Cortex of kidney (tissue), 1 donor: ENCODE results near the gene MAP2K2.
"Not testable (repeated sequence)": the region's sequence is repeated elsewhere in the genome, so short reads cannot be mapped to it uniquely, and the experiment has no call there.

Experiments
- DNase-seq: peaks from one replicate; lab custom pipeline; 2025; lab: John Stamatoyannopoulos, UW

MAP2K2 gene

GRCh38 chr19:4123615-4124568 is at the start of gene MAP2K2:
MAP2K2 (minus strand) TSS chr19:4124122; CDS start chr19:4123875, 247 bp downstream.
- DNase-seq: peak; percentile 86

DNA sequence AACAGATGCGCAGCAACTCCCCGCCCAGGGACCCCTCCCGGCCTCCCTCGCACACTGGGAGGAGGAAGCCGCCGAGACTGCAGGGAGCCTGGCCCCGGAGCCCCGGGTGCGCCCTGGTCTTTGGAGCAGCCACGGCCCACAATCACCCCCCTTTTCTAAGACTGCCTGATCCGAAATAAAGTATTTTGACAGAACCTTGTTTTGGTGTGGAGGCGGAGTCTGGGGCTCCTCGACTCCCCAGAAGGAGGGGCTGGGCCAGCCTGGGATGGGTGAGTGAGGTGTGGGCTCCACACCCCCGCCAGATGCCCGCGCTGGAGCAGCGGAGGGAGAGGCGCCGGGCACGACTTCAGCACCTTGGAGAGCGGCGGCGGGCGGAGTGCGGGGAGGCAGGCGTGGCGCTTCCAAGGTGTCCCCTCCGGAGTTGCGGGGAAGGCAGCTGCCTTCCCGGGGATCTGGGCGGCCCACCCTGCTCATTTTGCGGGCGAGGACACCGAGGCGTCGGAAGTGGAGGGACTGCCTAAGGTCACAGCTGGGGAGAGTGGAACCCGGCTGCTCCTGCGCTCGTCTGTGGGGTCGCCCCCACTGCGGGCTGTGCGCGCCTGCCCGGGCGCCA is 49.0 kb upstream of the MAP2K2 start:
- no peak for DNase-seq

DNA sequence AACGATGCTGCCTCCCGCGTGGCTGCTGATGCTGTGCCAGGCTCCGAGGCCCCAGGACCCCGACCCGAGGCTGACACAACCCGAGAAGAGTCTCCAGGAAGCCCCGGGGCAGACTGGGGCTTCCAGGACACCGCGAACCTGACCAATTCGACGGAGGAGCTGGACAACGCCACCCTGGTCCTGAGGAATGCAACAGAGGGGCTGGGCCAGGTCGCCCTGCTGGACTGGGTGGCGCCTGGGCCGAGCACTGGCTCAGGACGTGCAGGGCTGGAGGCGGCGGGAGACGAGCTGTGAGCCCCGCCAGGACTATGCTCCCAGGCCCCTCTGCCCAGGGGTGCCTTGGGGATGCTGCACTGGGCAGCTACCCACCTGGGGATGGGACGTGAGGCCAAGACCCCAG is 47.8 kb upstream of the MAP2K2 start:
- no peak for DNase-seq

- DNase-seq: no peak
Observed at GRCh38 chr19:4164262-4164661, 40.3 kb upstream of the MAP2K2 start.

DNA sequence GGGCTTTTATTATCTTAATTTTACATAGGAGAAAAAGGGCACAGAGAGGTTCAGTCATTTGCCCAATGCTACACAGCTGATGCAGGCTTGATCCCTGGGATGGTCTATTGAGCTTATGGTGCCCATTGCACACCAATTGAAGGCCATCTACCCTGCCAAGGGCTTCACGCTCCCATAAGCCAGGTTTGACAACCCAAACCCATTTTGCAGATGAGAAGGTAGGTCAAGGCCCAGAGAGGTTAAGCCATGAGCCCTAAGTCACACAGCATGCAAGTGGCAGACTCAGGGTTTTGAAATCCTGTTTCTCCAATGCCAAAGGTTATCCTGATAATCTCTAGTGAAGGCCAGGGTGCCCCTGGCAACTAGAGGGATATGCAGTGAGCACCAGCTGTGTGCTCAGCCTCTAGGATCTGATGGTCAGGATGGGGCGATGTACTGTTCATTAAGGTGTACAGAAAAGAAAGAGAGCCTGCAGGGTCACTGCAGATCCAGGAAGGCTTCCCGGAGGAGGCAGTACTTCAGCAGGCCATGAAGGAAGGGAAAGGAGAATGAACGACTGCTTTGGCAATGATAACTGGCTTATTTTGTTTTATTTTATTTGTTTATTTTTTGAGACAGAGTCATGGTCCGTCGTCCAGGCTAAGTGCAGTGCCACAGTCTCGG is 37.6 kb upstream of the MAP2K2 start:
- no peak for DNase-seq

DNA sequence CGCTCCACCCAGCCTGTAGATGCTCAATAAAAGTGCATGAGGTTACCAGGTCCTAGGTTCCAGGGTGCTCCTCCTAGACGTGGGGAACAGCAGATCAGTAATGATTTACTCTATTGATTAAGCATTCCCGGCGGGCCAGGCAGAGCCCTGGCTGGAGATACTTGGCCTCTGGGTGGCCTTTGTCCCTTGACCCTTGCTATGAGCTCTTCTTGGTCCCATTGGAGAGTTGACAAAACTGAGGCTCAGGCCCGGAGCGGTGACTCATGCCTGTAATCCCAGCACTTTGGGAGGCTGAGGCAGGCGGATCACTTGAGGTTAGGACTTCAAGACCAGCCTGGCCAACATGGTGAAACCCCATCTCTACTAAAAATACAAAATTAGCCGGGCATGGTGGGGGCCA is 34.0 kb upstream of the MAP2K2 start:
- not testable (repeated sequence) for DNase-seq

- no peak for DNase-seq
Observed at GRCh38 chr19:4157164-4157563, 33.2 kb upstream of the MAP2K2 start.

DNA sequence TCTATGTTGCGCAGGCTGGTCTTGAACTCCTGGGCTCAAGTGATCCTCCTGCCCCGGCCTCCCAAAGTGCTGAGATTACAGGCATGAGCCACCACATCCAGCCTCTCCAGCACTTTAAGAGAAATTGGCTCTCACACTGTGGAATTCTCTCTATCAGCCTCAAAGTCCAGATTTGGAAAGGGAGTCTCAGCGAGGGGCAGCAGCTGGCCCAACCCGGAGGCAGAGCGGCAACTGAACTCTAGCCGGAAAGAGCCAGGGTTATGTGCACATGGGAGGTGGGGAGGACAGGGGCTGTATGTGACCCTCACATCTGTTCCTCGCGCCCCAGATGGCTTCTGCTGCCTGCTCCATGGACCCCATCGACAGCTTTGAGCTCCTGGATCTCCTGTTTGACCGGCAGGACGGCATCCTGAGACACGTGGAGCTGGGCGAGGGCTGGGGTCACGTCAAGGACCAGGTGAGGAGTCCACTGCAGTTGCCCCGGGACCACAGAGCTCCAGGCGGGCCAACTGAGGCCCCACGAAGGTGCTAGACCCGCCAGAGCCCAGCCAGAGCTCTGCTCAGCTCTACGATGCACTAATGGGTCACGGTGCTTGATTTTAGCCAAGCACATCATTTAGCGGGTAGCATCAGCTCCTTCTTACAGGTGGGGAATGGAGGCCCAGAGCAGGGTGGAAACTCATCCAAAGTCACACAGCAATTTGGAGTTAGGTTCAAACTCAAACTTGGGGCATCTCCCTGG is 30.8 kb upstream of the MAP2K2 start:
- no peak for DNase-seq

DNA sequence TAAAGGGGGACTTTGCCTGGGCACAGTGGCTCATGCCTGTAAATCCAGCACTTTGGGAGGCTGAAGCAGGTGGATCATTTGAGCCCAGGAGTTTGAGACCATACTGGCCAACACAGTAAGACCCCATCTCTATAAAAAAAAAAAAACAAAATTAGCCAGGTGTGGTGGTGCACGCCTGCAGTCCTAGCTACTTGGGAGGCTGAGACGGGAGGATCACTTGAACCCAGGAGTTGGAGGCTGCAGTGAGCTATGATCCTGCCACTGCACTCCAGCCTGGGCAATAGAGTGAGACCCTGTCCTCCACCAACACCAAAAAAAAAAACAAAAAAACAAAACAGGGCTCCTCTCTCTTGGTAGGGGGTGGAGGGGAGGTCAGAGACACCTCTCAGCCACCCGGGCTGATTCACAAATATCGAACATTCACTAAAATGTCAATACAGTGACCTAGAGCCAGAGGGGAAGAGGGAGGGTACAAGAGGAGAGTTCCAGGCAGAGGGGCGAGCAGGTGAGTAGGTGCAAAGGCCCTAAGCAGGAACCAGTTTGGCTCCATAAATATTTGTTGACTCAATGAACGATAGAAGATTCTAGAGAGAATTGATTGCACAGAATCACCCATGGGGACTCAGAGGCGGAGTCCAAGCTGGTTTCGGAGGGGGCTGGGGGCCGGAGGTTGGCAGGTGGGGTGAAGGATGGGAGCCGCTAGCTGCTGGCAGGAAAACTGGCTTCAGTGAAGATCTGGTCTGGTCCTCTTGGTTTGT is 28.5 kb upstream of the MAP2K2 start:
- DNase-seq: no peak

DNA sequence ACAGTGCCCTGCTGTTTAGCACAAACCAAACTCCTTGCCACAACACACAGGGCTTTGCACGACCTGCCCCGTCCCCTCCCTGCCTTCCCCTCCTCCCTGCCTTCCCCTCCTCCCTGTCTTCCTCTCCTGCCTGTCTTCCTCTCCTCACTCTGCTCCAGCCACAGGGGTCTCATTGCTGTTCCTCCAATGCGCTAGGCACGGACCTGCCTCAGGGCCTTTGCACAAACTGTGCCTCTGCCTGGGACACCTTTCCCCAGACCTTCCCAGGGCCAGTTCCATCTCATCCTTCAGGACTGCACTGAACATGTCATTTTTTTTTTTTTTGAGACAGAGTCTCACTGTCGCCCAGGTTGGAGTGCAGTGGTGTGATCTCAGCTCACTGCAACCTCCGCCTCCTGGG is 27.7 kb upstream of the MAP2K2 start:
- DNase-seq: no peak

DNA sequence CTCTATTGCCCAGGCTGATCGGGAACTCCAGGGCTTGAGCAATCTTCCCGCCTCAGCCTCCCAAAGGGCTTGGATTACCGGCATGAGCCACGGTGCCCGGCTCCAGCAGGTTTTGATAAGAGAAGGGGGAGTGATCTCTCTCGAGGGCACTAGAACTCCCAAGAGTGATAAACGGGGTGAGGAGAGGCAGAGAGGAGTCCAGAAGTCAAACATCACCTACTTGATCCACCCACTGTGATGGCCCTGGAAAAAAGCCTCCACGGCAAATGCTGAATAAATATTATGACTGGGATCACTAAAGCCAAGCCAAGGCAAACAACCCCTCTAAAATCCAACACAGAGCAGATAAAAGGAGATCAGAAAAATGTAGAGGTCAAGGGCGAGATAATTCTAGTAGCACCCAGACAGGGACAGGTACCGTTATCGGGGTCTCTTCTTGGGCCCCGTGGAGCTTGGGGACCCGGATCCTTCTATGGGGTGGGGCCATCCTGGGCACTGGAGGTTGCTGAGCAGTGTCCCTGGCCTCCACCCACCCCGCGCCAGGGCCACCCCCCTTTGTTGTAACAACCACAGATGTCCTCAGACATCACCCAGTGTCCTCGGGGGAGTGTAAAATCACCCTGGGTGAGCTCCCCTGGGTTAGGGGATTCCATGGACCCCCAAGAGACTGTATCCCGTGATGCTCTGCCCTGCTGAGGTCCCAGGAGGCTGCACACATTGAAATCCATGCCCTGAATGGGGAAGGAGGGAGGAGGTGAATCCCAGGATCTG is 25.8 kb upstream of the MAP2K2 start:
- DNase-seq: no peak

- no peak for DNase-seq
Observed at GRCh38 chr19:4144666-4145249, 20.8 kb upstream of the MAP2K2 start.

DNA sequence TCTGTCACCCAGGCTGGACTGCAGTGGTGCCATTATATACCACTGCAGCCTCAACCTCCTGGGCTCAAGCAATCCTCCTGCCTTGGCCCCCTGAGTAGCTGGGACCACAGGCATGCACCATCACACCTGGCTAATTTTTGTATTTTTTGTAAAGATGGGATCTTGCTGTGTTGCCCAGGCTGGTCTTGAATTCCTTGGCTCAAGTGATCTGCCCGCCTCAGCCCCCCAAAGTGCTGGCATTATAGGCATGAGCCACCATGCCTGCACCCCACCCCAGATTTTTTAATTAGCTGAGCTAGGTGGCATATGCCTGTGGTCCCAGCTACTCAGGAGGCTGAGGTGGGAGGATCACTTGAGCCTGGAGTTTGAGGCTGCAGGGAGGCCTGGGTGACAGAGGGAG is 19.0 kb upstream of the MAP2K2 start:
- DNase-seq: not testable (repeated sequence)

- no peak for DNase-seq
Observed at GRCh38 chr19:4140237-4140711, 16.4 kb upstream of the MAP2K2 start.

- no peak for DNase-seq
Observed at GRCh38 chr19:4139614-4140236, 15.8 kb upstream of the MAP2K2 start.

DNA sequence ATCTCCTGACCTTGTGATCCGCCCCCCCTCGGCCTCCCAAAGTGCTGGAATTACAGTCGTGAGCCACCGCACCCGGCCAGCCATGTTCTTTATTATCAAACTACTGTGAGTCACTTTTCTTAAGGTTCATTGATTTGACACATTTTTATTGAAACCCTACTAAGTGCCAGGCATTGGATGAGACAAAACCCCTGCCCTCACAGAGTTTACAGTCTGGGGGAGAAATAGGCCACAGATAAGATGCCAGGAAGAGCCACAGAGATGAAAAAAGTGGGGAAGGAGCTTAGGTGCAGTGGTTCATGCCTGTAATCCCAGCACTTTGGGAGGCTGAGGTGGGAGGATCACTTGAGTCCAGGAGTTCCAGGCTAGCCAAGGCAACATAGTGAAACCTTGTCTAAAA is 14.5 kb upstream of the MAP2K2 start:
- DNase-seq: no peak

- no peak for DNase-seq
Observed at GRCh38 chr19:4136680-4137088, 12.8 kb upstream of the MAP2K2 start.

GRCh38 chr19:4135386-4135785 is 11.5 kb upstream of the MAP2K2 start:
- not testable (repeated sequence) for DNase-seq

DNA sequence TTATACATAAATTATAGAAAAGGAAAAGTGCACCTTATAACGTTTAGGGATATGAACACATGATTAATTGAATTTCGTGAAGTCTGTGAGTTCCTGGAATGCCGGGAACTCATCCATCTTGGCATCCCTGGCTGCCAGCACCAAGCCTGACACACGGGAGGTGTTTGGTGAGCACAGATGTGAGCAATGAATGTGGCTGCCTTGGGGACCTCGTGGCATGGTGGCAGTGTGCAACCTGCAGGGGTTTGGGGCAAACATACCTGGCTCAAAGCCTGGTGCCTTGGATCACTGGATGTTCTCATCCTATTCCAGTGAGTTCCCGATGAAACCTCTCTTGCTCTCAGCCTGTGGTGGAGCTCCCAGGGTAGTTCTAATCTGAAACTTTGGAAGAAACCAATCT is 10.4 kb upstream of the MAP2K2 start:
- no peak for DNase-seq
